ENCODE results near the gene GOLGB1.

DNA sequence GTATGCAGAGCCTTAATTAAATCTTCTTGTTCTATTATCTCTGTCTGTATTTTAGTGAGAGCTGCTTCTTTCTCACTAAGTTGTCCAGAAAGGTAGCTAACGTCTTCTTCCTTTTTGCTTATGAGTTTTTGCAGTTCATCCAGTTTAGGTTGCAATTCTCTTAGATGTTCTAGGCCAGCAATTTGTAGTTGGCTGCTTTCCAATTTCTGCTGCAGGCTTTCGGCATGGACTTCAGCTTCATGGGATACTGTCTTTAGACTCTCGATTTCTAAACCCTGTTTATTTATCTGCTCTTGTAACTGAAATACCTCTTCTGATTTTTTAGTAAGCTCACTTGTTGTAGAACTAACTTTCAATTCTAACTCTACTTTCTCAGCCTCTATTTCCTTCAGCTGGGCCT, 53.4 kb downstream of the GOLGB1 start:
- TF ChIP-seq, protein P1, sequence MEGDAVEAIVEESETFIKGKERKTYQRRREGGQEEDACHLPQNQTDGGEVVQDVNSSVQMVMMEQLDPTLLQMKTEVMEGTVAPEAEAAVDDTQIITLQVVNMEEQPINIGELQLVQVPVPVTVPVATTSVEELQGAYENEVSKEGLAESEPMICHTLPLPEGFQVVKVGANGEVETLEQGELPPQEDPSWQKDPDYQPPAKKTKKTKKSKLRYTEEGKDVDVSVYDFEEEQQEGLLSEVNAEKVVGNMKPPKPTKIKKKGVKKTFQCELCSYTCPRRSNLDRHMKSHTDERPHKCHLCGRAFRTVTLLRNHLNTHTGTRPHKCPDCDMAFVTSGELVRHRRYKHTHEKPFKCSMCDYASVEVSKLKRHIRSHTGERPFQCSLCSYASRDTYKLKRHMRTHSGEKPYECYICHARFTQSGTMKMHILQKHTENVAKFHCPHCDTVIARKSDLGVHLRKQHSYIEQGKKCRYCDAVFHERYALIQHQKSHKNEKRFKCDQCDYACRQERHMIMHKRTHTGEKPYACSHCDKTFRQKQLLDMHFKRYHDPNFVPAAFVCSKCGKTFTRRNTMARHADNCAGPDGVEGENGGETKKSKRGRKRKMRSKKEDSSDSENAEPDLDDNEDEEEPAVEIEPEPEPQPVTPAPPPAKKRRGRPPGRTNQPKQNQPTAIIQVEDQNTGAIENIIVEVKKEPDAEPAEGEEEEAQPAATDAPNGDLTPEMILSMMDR (IDR thresholded peaks at IDR 0.05): no peak
- no peak for TF ChIP-seq POLR2A (IDR thresholded peaks at IDR 0.05)

All from testis (tissue), 2 donors.